Epithelial cell of proximal tubule (primary cell): ENCODE data around the gene DCAF7. TPM values are rescaled to one million over a fixed set of nuclear protein-coding genes. Genes with fewer than 3 reads are reported as not detected.

Experiments used
- DNase-seq: peaks from one replicate; pipeline ENCODE4 v3.0.0-alpha.2; 2011; ENCODE audit warnings: low read depth
- H3K4me3 ChIP-seq: 2 replicates; pipeline ENCODE4 v1.5.1; 2011; ENCODE audit warnings: low read depth, mild to moderate bottlenecking, low read length
- total RNA-seq: library from RNA; depleted of rRNA; stranded (reverse); fragments of >200 nt; gene quantifications from 2 replicates; pipeline ENCODE4 v1.2.3, GENCODE V29; 2015
- TF ChIP-seq, protein P1 (sequence below): conservative IDR thresholded peaks from 2 replicates; pipeline ENCODE4 v1.5.1; 2012; ENCODE audit warnings: low read depth, mild to moderate bottlenecking, low read length

Gene DCAF7
- total RNA-seq, 1 donor from 2014 or later = 45.8 TPM

DNA sequence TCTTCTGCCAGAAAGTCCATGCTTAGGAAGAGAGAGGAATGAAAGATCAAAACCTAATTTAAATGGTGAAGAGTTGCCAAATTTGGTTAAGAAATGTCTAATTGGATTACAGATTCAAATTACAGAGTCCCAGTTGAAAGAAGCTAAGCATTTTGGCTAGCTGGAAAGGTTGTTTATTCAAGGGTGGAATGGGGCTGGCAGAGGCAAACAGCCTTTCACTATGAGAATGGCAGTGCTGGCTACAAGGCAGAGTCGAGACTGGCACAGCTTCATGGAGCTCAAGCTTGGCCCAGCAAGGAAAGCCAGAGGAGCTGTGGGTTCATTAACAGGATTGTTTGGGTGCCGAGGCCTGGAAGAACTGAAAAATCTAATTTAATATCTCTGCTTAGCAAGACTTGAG is 85.5 kb downstream of the DCAF7 start:
- no peak for DNase-seq
- TF ChIP-seq, protein P1, sequence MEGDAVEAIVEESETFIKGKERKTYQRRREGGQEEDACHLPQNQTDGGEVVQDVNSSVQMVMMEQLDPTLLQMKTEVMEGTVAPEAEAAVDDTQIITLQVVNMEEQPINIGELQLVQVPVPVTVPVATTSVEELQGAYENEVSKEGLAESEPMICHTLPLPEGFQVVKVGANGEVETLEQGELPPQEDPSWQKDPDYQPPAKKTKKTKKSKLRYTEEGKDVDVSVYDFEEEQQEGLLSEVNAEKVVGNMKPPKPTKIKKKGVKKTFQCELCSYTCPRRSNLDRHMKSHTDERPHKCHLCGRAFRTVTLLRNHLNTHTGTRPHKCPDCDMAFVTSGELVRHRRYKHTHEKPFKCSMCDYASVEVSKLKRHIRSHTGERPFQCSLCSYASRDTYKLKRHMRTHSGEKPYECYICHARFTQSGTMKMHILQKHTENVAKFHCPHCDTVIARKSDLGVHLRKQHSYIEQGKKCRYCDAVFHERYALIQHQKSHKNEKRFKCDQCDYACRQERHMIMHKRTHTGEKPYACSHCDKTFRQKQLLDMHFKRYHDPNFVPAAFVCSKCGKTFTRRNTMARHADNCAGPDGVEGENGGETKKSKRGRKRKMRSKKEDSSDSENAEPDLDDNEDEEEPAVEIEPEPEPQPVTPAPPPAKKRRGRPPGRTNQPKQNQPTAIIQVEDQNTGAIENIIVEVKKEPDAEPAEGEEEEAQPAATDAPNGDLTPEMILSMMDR = no peak
- no peak overlapping the region for H3K4me3 ChIP-seq

DNA sequence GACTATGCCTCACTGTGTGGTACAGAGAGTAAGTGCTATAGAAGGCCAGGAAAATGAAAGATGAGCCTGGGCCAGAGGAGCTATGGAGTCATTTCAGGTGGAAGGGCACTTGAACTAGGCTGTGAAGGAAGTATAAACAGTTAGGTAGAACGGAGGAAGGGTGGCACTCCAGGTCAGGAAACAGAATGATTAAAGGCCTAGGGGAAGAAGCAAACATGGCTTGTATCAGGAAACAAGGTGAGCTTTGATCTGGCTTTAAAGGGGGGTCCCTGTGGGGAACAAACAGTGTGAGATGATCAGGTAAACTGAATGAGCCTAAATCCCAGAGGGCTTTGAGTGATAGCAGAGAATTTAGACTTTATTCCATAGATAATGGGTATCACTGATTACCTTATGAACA is 88.8 kb downstream of the DCAF7 start:
- no peak overlapping the region for H3K4me3 ChIP-seq
- TF ChIP-seq, protein P1 = no peak
- DNase-seq = no peak

DNA sequence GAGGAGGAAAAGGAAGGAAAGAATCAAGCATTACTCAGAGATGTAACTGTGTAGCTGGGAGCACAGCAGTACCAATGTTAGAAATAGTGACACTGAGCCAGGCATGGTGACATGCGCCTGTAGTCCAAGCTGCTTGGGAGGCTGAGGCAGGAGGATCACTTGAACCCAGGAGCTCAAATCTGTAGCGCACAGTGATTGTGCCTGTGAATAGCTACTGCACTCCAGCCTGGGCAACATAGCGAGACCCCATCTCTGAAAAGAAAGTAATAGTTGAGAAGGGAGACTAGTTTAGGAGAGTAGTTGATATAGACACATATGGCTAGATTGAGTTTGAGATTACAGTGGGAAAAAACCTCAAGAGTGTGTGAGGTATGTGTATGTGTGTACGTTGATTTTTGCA is 89.8 kb downstream of the DCAF7 start:
- no peak overlapping the region for H3K4me3 ChIP-seq
- TF ChIP-seq, protein P1 = no peak
- no peak for DNase-seq

DNA sequence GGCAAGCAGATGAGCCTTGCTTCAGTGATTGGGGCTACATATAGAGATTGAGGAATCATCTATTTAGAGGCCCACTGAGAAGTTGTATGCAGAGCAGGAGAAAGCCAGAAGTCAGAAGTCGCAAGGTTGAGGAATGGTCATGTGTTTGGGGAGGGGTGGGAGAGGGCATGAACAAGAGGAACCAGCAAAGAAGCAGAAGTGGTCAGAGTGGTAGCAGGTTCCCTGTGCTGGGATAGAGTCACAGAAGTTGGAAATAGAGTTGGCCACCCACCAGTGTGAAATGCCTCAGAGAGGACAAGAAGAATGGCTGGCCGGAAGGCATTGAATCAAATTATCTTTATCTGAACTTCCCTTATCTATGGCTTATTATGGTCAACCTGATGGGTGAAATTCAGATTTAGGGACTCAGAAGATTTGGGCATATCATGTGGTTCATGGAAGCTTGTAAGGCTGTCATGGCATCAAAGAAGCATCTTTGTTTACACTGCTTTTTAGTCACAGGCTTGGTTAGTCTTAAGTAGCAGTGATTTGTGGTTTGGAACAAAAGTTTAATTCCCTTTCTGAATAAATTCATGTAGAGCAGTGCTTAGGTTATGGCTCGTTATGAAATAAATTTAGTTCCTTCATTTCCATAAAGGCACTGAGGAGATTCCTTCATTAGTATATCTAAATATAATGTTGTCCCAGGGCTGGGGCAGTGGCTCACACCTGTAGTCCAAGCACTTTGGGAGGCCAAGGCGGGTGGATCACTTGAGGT is 91.6 kb downstream of the DCAF7 start:
- no peak overlapping the region for H3K4me3 ChIP-seq

More for the DNA sequence above, 91.6 kb downstream of the DCAF7 start:
- no peak for DNase-seq
- TF ChIP-seq, protein P1 = no peak

Other genes starting within 250 kb of the DCAF7 start
- 16.0 and 18.0 TPM in 2 replicates for gene CYB561, start 104.2 kb upstream of the DCAF7 start, total RNA-seq
- 0.07 and 1.3 TPM in 2 replicates for gene ACE, start 73.4 kb upstream of the DCAF7 start, total RNA-seq
- gene KCNH6, start 27.1 kb upstream of the DCAF7 start, total RNA-seq = not detected in 2 replicates
- gene TACO1, start 50.4 kb downstream of the DCAF7 start, total RNA-seq = 22.8 and 32.8 TPM in 2 replicates
- 12.8 and 17.4 TPM in 2 replicates for gene MAP3K3, start 71.9 kb downstream of the DCAF7 start, total RNA-seq
- 111 and 161 TPM in 2 replicates for gene LIMD2, start 149.6 kb downstream of the DCAF7 start, total RNA-seq
- 23.0 and 33.9 TPM in 2 replicates for gene STRADA, start 191.3 kb downstream of the DCAF7 start, total RNA-seq
- gene CCDC47, start 223.1 kb downstream of the DCAF7 start, total RNA-seq = 27.6 and 34.8 TPM in 2 replicates
- gene DDX42, start 223.7 kb downstream of the DCAF7 start, total RNA-seq = 35.0 and 44.6 TPM in 2 replicates